ENCODE data around the gene TMEM52.

DNA sequence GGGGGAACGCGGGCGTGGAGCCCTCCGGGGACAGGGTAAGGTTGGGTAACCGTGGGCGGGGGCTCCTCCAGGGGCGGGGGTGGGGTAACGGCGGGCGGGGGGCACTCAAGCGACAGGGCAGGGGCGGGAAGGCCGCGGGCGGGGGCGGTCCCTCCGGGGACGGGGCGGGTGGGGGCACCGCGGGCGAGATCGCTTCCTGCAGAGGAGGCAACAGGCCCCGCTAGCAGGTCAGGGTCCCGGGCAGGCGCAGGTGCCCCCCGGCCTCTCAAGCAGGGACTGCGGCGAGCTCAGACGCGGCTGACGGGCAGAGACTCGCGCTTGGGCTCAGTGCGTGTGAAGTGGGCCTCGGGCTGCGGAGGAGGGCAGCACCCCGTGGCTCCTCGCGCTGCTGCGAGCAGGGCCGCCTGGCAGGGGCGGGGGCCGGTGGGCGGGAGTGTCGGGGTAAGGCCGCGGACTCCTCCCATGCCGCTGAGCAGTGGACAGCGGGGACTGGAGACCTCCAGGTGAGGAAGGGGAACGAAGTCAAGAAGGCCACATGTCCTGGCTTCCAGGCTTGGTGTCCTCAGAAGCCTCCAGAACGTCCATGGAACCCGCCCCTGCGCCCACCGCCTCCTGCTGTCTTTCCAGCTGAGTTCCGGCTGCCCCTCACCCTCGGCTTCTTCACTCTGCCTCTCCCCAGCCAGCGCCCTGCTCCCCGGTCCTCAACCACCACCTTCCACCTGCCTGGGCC is 27.6 kb downstream of the TMEM52 start:
- no peak for TF ChIP-seq BCL11A (tag by site-specific recombination; IDR thresholded peaks at IDR 0.05; ENCODE audit: low read depth)
- peak; percentile 11; the same call in 1 of the 2 replicates for TF ChIP-seq CTCF (tag by site-specific recombination; IDR thresholded peaks at IDR 0.05)
